Esophagus squamous epithelium (tissue), 5 donors: Measurements from ENCODE around the gene CCL7. TPM values are rescaled to one million over a fixed set of nuclear protein-coding genes. Genes with fewer than 3 reads are reported as not detected.

Experiments used
- DNase-seq: peaks from one replicate; lab custom pipeline; 2025; lab: John Stamatoyannopoulos, UW
- H3K27ac ChIP-seq, 4 donors: fragments of 200-600 bp; sonication (generic); one replicate each; pipeline ENCODE4 v1.5.1; 2016 to 2019; ENCODE audit warnings: mild to moderate bottlenecking in 1 of 4
- H3K27me3 ChIP-seq, 4 donors: fragments of 200-600 bp; sonication (generic); 1 replicate in 3 of 4; 2 replicates in 1 of 4; pipeline versions ENCODE4 v1.5.1 to v1.6.0; 2017 to 2021; ENCODE audit warnings: antibody characterized with exemption in 1 of 4
- H3K36me3 ChIP-seq, 3 donors: fragments of 200-600 bp; sonication (generic); one replicate each; pipeline ENCODE4 v1.5.1; 2016 to 2019
- H3K4me1 ChIP-seq, 3 donors: fragments of 200-600 bp; sonication (generic); one replicate each; pipeline ENCODE4 v1.5.1; 2017 to 2019
- H3K4me3 ChIP-seq, 4 donors: fragments of 200-600 bp; sonication (generic); 1 replicate in 3 of 4; 2 replicates in 1 of 4; pipeline ENCODE4 v1.5.1; 2016 to 2019; ENCODE audit warnings: mild to moderate bottlenecking in 2 of 4, moderate library complexity in 1 of 4
- H3K9me3 ChIP-seq, 3 donors: fragments of 200-600 bp; sonication (generic); one replicate each; pipeline ENCODE4 v1.5.1; 2016 to 2019
- POLR2A ChIP-seq, 4 donors: fragments of 450-650 bp; IDR thresholded peaks; one replicate each; pipeline ENCODE4 v1.6.1; 2017; ENCODE audit warnings: antibody characterized with exemption in 4 of 4, mild to moderate bottlenecking in 4 of 4, moderate library complexity in 3 of 4
- WGBS, 2 donors: methylation state at CpG; one replicate each; pipeline ENCODE4 v1.1.5; 2018; 5-methylcytosine and 5-hydroxymethylcytosine counted together
- intact Hi-C: fragments of 100-400 bp; cut with DNase I; formaldehyde crosslinking; loops from one replicate; pipeline ENCODE4 v1.15.0; 2022
- total RNA-seq, 4 donors: library from RNA; depleted of rRNA; stranded (reverse); fragments of >200 nt; gene quantifications; one replicate each; pipeline ENCODE4 v1.1.0, GENCODE V29; 2016
- TF ChIP-seq, protein P1 (sequence below), 6 experiments: fragments of 450-650 bp in 4 of 6; fragments of 200-600 bp in 2 of 6; sonication (generic) in 2 of 6; IDR thresholded peaks; one replicate each; pipeline ENCODE4 v1.5.1; 2016 to 2019; ENCODE audit warnings: antibody characterized with exemption in 6 of 6, mild to moderate bottlenecking in 4 of 6, moderate library complexity in 4 of 6
- donor health status: DM: yes; HTN: yes; CAD: no.

The CCL7 gene
- total RNA-seq, 4 donors from 2014 or later, result not detected

- intact Hi-C loops, result no loop called here
- whole genome bisulfite sequencing, 2 donors, result 73 to 85% methylated on average over 1 of the region's 1 CpG
Measured at GRCh38 chr17:34302636-34303035, 32.6 kb downstream of the CCL7 start.

GRCh38 chr17:34303606-34304005 lies 33.6 kb downstream of the CCL7 start:
- Histone ChIP-seq H3K4me3 (no peak overlapping the region), H3K9me3 (no peaks in the 10 kb centered on the region), H3K27me3 (peaks cover 0 to 10% (median 0%) of the 10 kb centered on the region in 4 donors), H3K4me1 (peaks cover 5 to 44% (median 29%) of the 10 kb centered on the region in 3 donors), H3K36me3 (no peaks in the 10 kb centered on the region), H3K27ac (no peak overlapping the region)
- TF ChIP-seq, protein P1, sequence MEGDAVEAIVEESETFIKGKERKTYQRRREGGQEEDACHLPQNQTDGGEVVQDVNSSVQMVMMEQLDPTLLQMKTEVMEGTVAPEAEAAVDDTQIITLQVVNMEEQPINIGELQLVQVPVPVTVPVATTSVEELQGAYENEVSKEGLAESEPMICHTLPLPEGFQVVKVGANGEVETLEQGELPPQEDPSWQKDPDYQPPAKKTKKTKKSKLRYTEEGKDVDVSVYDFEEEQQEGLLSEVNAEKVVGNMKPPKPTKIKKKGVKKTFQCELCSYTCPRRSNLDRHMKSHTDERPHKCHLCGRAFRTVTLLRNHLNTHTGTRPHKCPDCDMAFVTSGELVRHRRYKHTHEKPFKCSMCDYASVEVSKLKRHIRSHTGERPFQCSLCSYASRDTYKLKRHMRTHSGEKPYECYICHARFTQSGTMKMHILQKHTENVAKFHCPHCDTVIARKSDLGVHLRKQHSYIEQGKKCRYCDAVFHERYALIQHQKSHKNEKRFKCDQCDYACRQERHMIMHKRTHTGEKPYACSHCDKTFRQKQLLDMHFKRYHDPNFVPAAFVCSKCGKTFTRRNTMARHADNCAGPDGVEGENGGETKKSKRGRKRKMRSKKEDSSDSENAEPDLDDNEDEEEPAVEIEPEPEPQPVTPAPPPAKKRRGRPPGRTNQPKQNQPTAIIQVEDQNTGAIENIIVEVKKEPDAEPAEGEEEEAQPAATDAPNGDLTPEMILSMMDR (IDR thresholded peaks at IDR 0.05), result no peak
- TF ChIP-seq POLR2A (IDR thresholded peaks at IDR 0.05), result no peak
- no peak for DNase-seq
- 77 to 79% methylated on average over 2 of the region's 2 CpGs for WGBS, 2 donors
- intact Hi-C loops, result no loop called here

More at GRCh38 chr17:34302636-34303035, 32.6 kb downstream of the CCL7 start:
- Histone ChIP-seq H3K27me3 (peaks cover 0 to 10% (median 0%) of the 10 kb centered on the region in 4 donors), H3K4me3 (no peak overlapping the region), H3K27ac (no peak overlapping the region), H3K4me1 (peaks cover 5 to 42% (median 25%) of the 10 kb centered on the region in 3 donors), H3K9me3 (no peaks in the 10 kb centered on the region), H3K36me3 (no peaks in the 10 kb centered on the region)
- DNase-seq, result no peak
- TF ChIP-seq, protein P1 (IDR thresholded peaks at IDR 0.05), result no peak
- TF ChIP-seq POLR2A (IDR thresholded peaks at IDR 0.05), result no peak

- Histone ChIP-seq H3K4me3 (no peak overlapping the region), H3K4me1 (peaks cover 5 to 34% (median 20%) of the 10 kb centered on the region in 3 donors), H3K9me3 (no peaks in the 10 kb centered on the region), H3K27me3 (peaks cover 0 to 10% (median 0%) of the 10 kb centered on the region in 4 donors), H3K36me3 (no peaks in the 10 kb centered on the region), H3K27ac (no peak overlapping the region)
- intact Hi-C loops, result loop anchor here (5.0 kb wide), 1 partner anchor 103 kb away; no protein-coding TSS in a partner anchor
- TF ChIP-seq, protein P1 (IDR thresholded peaks at IDR 0.05), result no peak
- TF ChIP-seq POLR2A (IDR thresholded peaks at IDR 0.05), result no peak
- no peak for DNase-seq
- WGBS, 2 donors, result 88 to 95% methylated on average over 4 of the region's 4 CpGs
Measured at GRCh38 chr17:34305061-34305460, 35.0 kb downstream of the CCL7 start.

- Histone ChIP-seq H3K27ac (no peak overlapping the region), H3K27me3 (peaks cover 0 to 10% (median 0%) of the 10 kb centered on the region in 4 donors), H3K4me1 (peaks cover 4 to 28% (median 15%) of the 10 kb centered on the region in 3 donors), H3K9me3 (no peaks in the 10 kb centered on the region), H3K36me3 (no peaks in the 10 kb centered on the region), H3K4me3 (no peak overlapping the region)
- intact Hi-C loops, result loop anchor here (5.0 kb wide), 1 partner anchor 103 kb away; no protein-coding TSS in a partner anchor
- no peak for DNase-seq
- no peak for TF ChIP-seq POLR2A (IDR thresholded peaks at IDR 0.05)
- TF ChIP-seq, protein P1 (IDR thresholded peaks at IDR 0.05), result no peak
Measured at GRCh38 chr17:34305606-34306005, 35.6 kb downstream of the CCL7 start.

DNA sequence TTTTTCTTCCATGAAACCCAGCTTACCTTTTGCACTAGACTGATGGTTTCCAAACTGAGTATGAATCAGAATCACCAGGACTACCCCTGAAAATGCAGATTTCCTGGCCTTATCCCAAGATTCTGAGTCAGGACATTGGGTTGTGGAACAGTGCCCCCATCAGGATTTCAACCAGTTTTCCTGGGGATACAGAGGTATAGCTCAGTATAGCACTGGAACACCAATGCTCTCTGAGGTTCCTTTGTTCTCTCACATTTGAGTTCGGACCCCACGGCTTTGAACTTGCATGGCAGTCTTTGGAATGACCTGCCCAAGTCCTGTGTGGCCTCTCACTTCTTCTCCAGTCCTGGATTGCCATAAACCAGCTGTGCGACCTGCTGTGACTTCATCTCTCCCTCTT lies 36.4 kb downstream of the CCL7 start:
- DNase-seq, result no peak
- peak overlapping the region in 1 of 4 donors; percentile 42 for H3K27ac ChIP-seq
- 51 to 54% methylated on average over 3 of the region's 3 CpGs for WGBS, 2 donors
- H3K4me3 ChIP-seq, result no peak overlapping the region
- H3K4me1 ChIP-seq, result peaks cover 0 to 19% (median 12%) of the 10 kb centered on the region in 3 donors
- TF ChIP-seq, protein P1 (IDR thresholded peaks at IDR 0.05), result peak in 5 of 6 experiments; percentile 16 to 58 (median 30)
- TF ChIP-seq POLR2A (IDR thresholded peaks at IDR 0.05), result no peak
- intact Hi-C loops, result loop anchor here (5.0 kb wide), 1 partner anchor 104 kb away; no protein-coding TSS in a partner anchor
- H3K36me3 ChIP-seq, result no peaks in the 10 kb centered on the region
- H3K27me3 ChIP-seq, result peaks cover 0 to 10% (median 0%) of the 10 kb centered on the region in 4 donors
- H3K9me3 ChIP-seq, result no peaks in the 10 kb centered on the region
